SKM-1 (cell line): ENCODE measurements around the gene OMP.
A peak's percentile ranks its signal among the peaks of the same experiment; 100 is the strongest.
"Not testable (repeated sequence)": the region's sequence is repeated elsewhere in the genome, so short reads cannot be mapped to it uniquely, and the experiment has no call there.

Experiments
- DNase-seq: peaks from one replicate; lab custom pipeline; 2025; ENCODE audit not compliant: unreplicated experiment; lab: John Stamatoyannopoulos, UW

OMP gene, protein sequence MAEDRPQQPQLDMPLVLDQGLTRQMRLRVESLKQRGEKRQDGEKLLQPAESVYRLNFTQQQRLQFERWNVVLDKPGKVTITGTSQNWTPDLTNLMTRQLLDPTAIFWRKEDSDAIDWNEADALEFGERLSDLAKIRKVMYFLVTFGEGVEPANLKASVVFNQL

GRCh38 chr11:77102246-77103210 lies at the start of gene OMP:
OMP (plus strand) TSS chr11:77102840; CDS start chr11:77102840, 0 bp downstream.
- DNase-seq = no peak

- DNase-seq = no peak
Measured at GRCh38 chr11:77053217-77054015, 49.2 kb upstream of the OMP start.

GRCh38 chr11:77054084-77054483 lies 48.6 kb upstream of the OMP start:
- DNase-seq = no peak

- DNase-seq = no peak
Measured at GRCh38 chr11:77055101-77055561, 47.5 kb upstream of the OMP start.

DNA sequence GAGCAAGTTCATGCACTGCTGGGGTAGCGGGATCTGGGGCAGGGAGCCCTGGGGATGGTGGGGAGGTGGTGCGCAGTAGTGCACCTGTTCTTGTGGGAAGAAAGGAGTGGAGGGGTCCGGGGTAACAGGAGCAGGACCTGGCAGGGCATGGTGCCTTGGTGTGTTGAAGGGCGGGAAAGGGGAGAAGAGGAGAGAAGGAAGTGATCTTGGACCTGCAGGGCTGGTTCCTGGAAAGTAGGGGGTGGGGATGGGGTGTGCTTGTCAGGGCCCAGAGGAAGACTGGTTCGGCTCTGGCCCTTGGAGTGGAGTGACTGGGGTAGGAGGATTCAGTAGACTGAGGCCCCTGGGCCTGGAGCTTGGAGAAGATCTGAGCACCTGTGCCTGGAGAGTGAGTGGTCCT lies 46.7 kb upstream of the OMP start:
- DNase-seq = no peak

GRCh38 chr11:77056814-77057402 lies 45.7 kb upstream of the OMP start:
- no peak for DNase-seq

GRCh38 chr11:77057938-77058474 lies 44.6 kb upstream of the OMP start:
- DNase-seq = no peak

DNA sequence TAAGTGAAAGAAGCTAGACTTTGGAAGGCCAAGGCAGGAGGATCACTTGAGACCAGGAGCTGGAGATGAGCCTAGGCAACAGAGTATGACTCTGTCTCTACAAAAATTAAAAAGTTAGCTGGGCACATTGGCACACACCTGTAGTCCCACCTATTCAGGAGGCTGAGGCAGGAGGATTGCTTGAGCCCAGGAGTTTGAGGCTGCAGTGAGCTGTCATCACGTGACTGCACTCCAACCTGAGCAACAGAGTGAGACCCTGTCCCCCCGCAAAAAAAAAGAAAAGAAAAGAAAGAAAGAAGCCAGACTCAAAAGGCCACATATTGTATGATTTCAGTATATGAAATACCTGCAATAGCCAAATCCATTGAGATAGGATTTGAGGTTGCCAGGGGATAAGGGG lies 43.7 kb upstream of the OMP start:
- DNase-seq = no peak

DNA sequence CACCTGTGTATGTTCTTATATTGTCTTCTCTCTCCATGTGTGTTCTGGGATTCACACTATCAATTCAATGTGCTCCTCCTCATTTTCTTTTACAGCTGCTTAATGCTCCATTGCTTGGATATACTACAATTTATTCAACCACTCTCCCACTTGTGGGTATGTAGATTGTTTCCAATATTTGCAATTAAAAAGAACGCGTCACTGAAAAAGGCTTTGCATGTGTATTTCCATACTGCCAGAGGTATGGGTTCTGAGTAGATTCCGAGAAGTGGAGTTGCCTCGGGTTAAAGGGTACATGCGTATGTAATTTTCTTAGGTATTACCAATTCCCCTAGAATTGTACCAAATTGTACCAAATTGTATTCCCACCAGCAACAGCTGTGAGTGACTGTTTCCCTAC lies 42.8 kb upstream of the OMP start:
- no peak for DNase-seq

DNA sequence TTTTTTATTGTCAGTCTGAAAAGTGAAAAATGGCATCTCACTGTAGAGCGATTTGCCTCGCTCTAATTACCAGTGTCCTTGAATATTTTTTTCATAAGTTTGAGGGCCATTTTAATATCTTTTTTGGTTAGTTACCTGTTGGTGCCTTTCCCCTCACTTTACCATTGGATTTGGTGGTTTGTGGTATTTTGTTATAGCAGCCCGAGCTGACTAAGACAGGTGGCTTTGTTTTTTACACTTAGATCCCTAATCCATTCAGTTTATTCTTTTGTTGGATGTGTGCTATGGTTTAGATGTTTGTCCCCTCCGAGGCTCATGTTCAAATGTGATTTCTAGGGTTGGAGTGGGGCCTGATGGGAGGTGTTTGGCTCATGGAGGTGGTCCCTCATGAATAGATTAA lies 42.4 kb upstream of the OMP start:
- DNase-seq = no peak

DNA sequence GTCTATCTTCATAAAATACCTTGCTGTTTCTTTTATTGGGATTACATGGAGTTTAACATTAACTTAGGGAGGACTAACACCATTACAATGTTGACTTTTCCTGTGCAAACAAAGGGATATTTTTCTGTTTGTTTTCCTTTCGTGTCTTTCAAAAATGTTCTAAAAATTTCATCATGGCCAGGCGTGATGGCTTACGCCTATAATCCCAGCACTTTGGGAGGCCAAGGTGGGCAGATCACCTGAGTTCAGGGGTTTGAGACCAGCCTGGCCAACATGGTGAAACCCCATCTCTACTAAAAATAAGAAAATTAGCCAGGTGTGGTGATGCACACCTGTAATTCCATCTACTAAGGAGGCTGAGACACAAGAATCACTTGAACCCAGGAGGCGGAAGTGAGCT lies 41.4 kb upstream of the OMP start:
- not testable (repeated sequence) for DNase-seq

DNA sequence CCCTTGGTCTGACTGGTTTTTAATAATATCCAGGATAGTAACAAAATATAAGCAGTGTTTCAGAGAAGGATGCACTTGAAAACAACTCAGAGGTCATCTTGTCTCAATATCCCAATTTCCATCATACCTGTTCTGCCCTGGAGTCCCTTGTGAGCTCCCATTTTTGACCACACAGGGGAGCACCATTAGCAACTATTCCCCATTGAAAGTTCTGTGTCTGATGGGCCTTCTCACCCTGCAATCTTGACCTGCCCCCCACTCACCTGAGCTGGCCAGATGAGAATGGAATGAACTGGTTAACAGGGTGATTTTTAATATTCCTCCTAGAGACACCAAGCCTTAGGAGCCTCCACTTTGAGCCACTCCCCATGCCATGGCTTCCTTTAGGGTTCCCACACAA lies 39.7 kb upstream of the OMP start:
- DNase-seq = no peak

- no peak for DNase-seq
Measured at GRCh38 chr11:77063407-77063806, 39.2 kb upstream of the OMP start.

GRCh38 chr11:77063861-77064260 lies 38.8 kb upstream of the OMP start:
- no peak for DNase-seq

GRCh38 chr11:77064648-77065217 lies 37.9 kb upstream of the OMP start:
- DNase-seq = no peak

GRCh38 chr11:77065878-77066228 lies 36.8 kb upstream of the OMP start:
- no peak for DNase-seq

GRCh38 chr11:77066229-77067042 lies 36.2 kb upstream of the OMP start, which contains the start of gene CAPN5:
CAPN5 (plus strand) TSS chr11:77066971; CDS start chr11:77084887, 17,916 bp downstream.
- DNase-seq = peak; percentile 46

- no peak for DNase-seq
Measured at GRCh38 chr11:77067861-77068443, 34.7 kb upstream of the OMP start.
